Right lobe of liver (tissue), 6 donors: ENCODE results near the gene APLP2. TPM values are rescaled to one million over a fixed set of nuclear protein-coding genes. Genes with fewer than 3 reads are reported as not detected.

Experiments used
- ATAC-seq, 4 donors: fragments of 200-7000 bp; cut with Tn5 transposase; one replicate each; pipeline ENCODE4 v1.9.1; 2020; ENCODE audit warnings: mild to moderate bottlenecking in 4 of 4, moderate library complexity in 4 of 4
- DNase-seq, 3 donors: peaks; one replicate each; pipeline ENCODE4 v3.0.0-alpha.2; 2020
- H3K27ac ChIP-seq, 3 donors: fragments of 200-600 bp; one replicate each; pipeline ENCODE4 v1.8.0; 2022
- H3K27me3 ChIP-seq, 2 donors: fragments of 200-600 bp; one replicate each; pipeline ENCODE4 v1.8.0; 2022
- H3K36me3 ChIP-seq, 4 donors: fragments of 200-600 bp; sonication (generic) in 1 of 4; one replicate each; pipeline versions ENCODE4 v1.5.1 to v1.8.0; 2017 to 2022; ENCODE audit warnings: control low read depth in 1 of 4
- H3K4me1 ChIP-seq, 4 donors: fragments of 200-600 bp; sonication (generic) in 1 of 4; one replicate each; pipeline versions ENCODE4 v1.5.1 to v1.8.0; 2017 to 2022; ENCODE audit warnings: control low read depth in 1 of 4
- H3K4me3 ChIP-seq, 3 donors: fragments of 200-600 bp; one replicate each; pipeline ENCODE4 v1.8.0; 2022
- H3K9me3 ChIP-seq, 4 donors: fragments of 200-600 bp; sonication (generic) in 1 of 4; one replicate each; pipeline versions ENCODE4 v1.5.1 to v1.8.0; 2017 to 2022; ENCODE audit warnings: control low read depth in 1 of 4
- POLR2A ChIP-seq: fragments of 450-650 bp; IDR thresholded peaks from one replicate; pipeline ENCODE4 v1.6.1; 2017; ENCODE audit warnings: antibody characterized with exemption, mild to moderate bottlenecking
- WGBS: methylation state at CpG from one replicate; pipeline ENCODE4 v1.1.6; 2018; ENCODE audit warnings: low coverage, low lambda C conversion rate; ENCODE audit not compliant: insufficient coverage; ENCODE audit errors: missing lambda C conversion rate; 5-methylcytosine and 5-hydroxymethylcytosine counted together
- intact Hi-C, 2 donors: fragments of 100-400 bp; cut with DNase I; formaldehyde crosslinking; loops; one replicate each; pipeline versions ENCODE4 v1.11.2 to v1.14.1; 2022
- total RNA-seq, 6 experiments: library from RNA; depleted of rRNA in 2 of 6; stranded (reverse); fragments of >200 nt in 2 of 6; fragmentation: NEBNext Ultra II Directional in 3 of 6; extraction: Animal tissue kit (Norgen Biotek cat#: 25700) in 3 of 6; gene quantifications; one replicate each; pipeline versions ENCODE4 v1.1.0 to v1.2.4, GENCODE V29; 2016 to 2023
- TF ChIP-seq, protein P1 (sequence below), 4 donors: fragments of 200-600 bp in 3 of 4; fragments of 450-650 bp in 1 of 4; IDR thresholded peaks; one replicate each; pipeline versions ENCODE4 v1.5.1 to v1.8.0; 2016 to 2022; ENCODE audit warnings: antibody characterized with exemption in 4 of 4, mild to moderate bottlenecking in 2 of 4
- donor health status: DM: no; HTN: yes; CAD: no.
- donor health status: DM: no; HTN: no; CAD: no.
- donor health status: DM: no; HTN: no; CAD: no.
- donor health status: DM: no; HTN: yes; CAD: no.
- donor health status: DM: no; HTN: yes; CAD: no.

Gene APLP2
- total RNA-seq, 6 experiments from 2014 or later: 184 to 255 (median 252) TPM

- intact Hi-C loops: no loop called here
- no peak overlapping the region for H3K27ac ChIP-seq
- no peak overlapping the region for H3K4me3 ChIP-seq
- H3K27me3 ChIP-seq: no peaks in the 10 kb centered on the region
- WGBS: 80% methylated on average over 9 of the region's 11 CpGs
- TF ChIP-seq, protein P1, sequence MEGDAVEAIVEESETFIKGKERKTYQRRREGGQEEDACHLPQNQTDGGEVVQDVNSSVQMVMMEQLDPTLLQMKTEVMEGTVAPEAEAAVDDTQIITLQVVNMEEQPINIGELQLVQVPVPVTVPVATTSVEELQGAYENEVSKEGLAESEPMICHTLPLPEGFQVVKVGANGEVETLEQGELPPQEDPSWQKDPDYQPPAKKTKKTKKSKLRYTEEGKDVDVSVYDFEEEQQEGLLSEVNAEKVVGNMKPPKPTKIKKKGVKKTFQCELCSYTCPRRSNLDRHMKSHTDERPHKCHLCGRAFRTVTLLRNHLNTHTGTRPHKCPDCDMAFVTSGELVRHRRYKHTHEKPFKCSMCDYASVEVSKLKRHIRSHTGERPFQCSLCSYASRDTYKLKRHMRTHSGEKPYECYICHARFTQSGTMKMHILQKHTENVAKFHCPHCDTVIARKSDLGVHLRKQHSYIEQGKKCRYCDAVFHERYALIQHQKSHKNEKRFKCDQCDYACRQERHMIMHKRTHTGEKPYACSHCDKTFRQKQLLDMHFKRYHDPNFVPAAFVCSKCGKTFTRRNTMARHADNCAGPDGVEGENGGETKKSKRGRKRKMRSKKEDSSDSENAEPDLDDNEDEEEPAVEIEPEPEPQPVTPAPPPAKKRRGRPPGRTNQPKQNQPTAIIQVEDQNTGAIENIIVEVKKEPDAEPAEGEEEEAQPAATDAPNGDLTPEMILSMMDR (IDR thresholded peaks at IDR 0.05): no peak
- no peak for TF ChIP-seq POLR2A
- no peak for DNase-seq
- H3K36me3 ChIP-seq: no peaks in the 10 kb centered on the region
- no peaks in the 10 kb centered on the region for H3K9me3 ChIP-seq
- no peak for ATAC-seq
- H3K4me1 ChIP-seq: peaks cover 0 to 21% (median 2%) of the 10 kb centered on the region in 4 donors
Measured at GRCh38 chr11:130161441-130162145, 91.9 kb downstream of the APLP2 start.

DNA sequence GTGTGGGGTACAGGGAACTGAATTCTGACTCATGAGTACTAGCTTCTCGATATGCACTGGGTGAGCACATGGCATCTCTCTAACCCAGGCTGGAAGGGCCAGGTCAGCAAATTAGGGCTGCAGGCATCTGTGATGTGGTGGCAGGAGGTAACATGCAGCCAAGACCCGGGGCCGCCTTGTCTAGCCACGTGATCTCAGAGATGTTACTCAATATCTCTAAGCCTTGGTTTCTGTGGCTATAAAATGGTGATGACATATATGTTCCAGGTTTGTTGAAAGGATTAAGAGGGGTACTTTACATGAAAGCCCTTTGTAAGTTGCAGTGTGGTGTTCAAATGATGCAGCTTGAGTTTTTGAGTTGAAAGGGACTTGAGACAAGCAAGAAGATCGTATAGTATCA is 93.0 kb downstream of the APLP2 start:
- Histone ChIP-seq H3K9me3 (no peaks in the 10 kb centered on the region), H3K27ac (no peak overlapping the region), H3K4me3 (no peak overlapping the region), H3K36me3 (no peaks in the 10 kb centered on the region), H3K4me1 (peaks cover 0 to 21% (median 2%) of the 10 kb centered on the region in 4 donors), H3K27me3 (no peaks in the 10 kb centered on the region)
- 31% methylated on average over 3 of the region's 5 CpGs for WGBS
- intact Hi-C loops: no loop called here
- DNase-seq (no peak), ATAC-seq (peak in 3 of 4 donors; percentile 4 to 31 (median 14))
- no peak for TF ChIP-seq POLR2A
- TF ChIP-seq, protein P1 (IDR thresholded peaks at IDR 0.05): no peak

GRCh38 chr11:130163346-130164220 is 93.9 kb downstream of the APLP2 start:
- TF ChIP-seq, protein P1 (IDR thresholded peaks at IDR 0.05): peak in 3 of 4 donors; percentile 16 to 29 (median 18)
- TF ChIP-seq POLR2A: no peak
- Histone ChIP-seq H3K4me1 (peaks cover 0 to 21% (median 2%) of the 10 kb centered on the region in 4 donors), H3K27ac (peak overlapping the region in 1 of 3 donors; percentile 42), H3K36me3 (no peaks in the 10 kb centered on the region), H3K9me3 (no peaks in the 10 kb centered on the region), H3K27me3 (no peaks in the 10 kb centered on the region), H3K4me3 (peak overlapping the region; percentile 20 to 42 (median 25))
- peak; percentile 65 to 80 (median 69) for ATAC-seq
- 32% methylated on average over 9 of the region's 13 CpGs for WGBS
- intact Hi-C loops: no loop called here
- DNase-seq: peak in 1 of 3 donors; percentile 46

- WGBS: 23% methylated on average over 2 of the region's 2 CpGs
- Histone ChIP-seq H3K4me3 (peak overlapping the region in 2 of 3 donors; percentile 20 to 42), H3K9me3 (no peaks in the 10 kb centered on the region), H3K36me3 (no peaks in the 10 kb centered on the region), H3K27ac (no peak overlapping the region), H3K27me3 (no peaks in the 10 kb centered on the region), H3K4me1 (peaks cover 0 to 21% (median 2%) of the 10 kb centered on the region in 4 donors)
- intact Hi-C loops: no loop called here
- ATAC-seq: peak in 1 of 4 donors; percentile 12
- TF ChIP-seq, protein P1 (IDR thresholded peaks at IDR 0.05): no peak
- TF ChIP-seq POLR2A: no peak
- DNase-seq: no peak
Measured at GRCh38 chr11:130164221-130164570, 94.5 kb downstream of the APLP2 start.
